Nephron (organoid): ENCODE measurements around the gene CORO1C.

ENCODE experiments used
- H3K27ac Mint-ChIP-seq, 3 experiments: 2 replicates each; pipeline ENCODE4 v1.8.0; 2020; ENCODE audit warnings: mixed read lengths in 3 of 3, mild to moderate bottlenecking in 2 of 3, moderate library complexity in 1 of 3
- H3K27me3 Mint-ChIP-seq: 2 replicates; pipeline ENCODE4 v1.8.0; 2021; ENCODE audit warnings: low read depth, mild to moderate bottlenecking, moderate library complexity, mixed read lengths
- H3K36me3 Mint-ChIP-seq: 2 replicates; pipeline ENCODE4 v1.8.0; 2020; ENCODE audit warnings: low read depth, mixed read lengths
- H3K4me1 Mint-ChIP-seq: 2 replicates; pipeline ENCODE4 v1.8.0; 2020; ENCODE audit warnings: mixed read lengths
- H3K4me3 Mint-ChIP-seq, 3 experiments: 2 replicates each; pipeline ENCODE4 v1.8.0; 2020; ENCODE audit warnings: mild to moderate bottlenecking in 3 of 3, mixed read lengths in 3 of 3, moderate library complexity in 2 of 3
- H3K9me3 Mint-ChIP-seq: 2 replicates; pipeline ENCODE4 v1.8.0; 2020; ENCODE audit warnings: mixed read lengths
- TF ChIP-seq, protein P1 (sequence below), 3 experiments: fragments of 200-600 bp; sonication (generic); IDR thresholded peaks; one replicate each; pipeline ENCODE4 v1.5.0; 2021; ENCODE audit warnings: antibody characterized with exemption in 3 of 3; ENCODE audit not compliant: unreplicated experiment in 3 of 3

Gene CORO1C

DNA sequence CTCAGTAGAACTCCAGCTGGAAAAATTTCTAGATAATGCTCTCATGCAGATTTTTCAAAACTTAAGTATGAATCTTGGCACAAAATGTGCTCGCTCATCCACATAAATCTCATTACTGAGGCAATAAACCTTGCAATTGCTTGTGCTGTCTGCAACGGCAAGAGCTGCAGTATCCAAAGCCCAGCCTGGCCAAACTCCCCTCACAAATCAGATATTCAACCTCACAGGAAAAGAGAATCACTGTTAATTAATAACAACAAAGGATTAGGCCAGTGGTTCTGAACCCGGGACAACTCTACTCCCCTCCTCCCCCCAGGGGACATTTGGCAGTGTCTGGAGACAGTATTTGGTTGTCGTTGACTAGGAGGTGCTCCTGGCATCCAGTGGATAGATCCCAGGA is 19.2 kb upstream of the CORO1C start:
- H3K4me1 Mint-ChIP-seq = peaks cover 29% of the 10 kb centered on the region
- no peaks in the 10 kb centered on the region for H3K9me3 Mint-ChIP-seq
- TF ChIP-seq, protein P1, sequence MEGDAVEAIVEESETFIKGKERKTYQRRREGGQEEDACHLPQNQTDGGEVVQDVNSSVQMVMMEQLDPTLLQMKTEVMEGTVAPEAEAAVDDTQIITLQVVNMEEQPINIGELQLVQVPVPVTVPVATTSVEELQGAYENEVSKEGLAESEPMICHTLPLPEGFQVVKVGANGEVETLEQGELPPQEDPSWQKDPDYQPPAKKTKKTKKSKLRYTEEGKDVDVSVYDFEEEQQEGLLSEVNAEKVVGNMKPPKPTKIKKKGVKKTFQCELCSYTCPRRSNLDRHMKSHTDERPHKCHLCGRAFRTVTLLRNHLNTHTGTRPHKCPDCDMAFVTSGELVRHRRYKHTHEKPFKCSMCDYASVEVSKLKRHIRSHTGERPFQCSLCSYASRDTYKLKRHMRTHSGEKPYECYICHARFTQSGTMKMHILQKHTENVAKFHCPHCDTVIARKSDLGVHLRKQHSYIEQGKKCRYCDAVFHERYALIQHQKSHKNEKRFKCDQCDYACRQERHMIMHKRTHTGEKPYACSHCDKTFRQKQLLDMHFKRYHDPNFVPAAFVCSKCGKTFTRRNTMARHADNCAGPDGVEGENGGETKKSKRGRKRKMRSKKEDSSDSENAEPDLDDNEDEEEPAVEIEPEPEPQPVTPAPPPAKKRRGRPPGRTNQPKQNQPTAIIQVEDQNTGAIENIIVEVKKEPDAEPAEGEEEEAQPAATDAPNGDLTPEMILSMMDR (IDR thresholded peaks at IDR 0.05; ENCODE audit: unreplicated experiment in 3 of 3) = no peak
- H3K36me3 Mint-ChIP-seq = no peaks in the 10 kb centered on the region
- peak overlapping the region; percentile 87 to 95 (median 92) for H3K27ac Mint-ChIP-seq
- H3K27me3 Mint-ChIP-seq = no peaks in the 10 kb centered on the region
- H3K4me3 Mint-ChIP-seq = peak overlapping the region in 1 of 3 experiments; percentile 36

DNA sequence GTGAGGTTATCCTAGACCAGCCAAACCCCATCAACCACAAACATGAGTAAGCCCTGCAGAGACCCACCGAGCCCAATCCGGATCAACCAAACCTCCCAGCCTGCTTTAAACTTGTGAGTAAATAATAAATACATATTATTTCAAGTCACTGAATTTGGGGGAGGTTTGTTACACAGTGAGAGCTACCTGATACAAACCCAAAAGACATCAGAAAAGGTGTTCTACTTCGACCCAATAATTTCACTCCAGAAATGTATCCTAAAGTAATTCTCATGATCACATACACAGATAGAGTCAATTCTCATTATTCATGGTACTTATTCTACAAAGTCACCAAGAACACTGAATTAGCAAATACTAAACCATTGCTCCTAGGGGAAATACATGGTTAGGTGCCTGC is 16.2 kb upstream of the CORO1C start:
- TF ChIP-seq, protein P1 (IDR thresholded peaks at IDR 0.05; ENCODE audit: unreplicated experiment in 3 of 3) = no peak
- no peak overlapping the region for H3K27ac Mint-ChIP-seq
- no peaks in the 10 kb centered on the region for H3K27me3 Mint-ChIP-seq
- H3K9me3 Mint-ChIP-seq = peaks cover 4% of the 10 kb centered on the region
- H3K4me3 Mint-ChIP-seq = no peak overlapping the region
- no peaks in the 10 kb centered on the region for H3K36me3 Mint-ChIP-seq
- H3K4me1 Mint-ChIP-seq = peaks cover 26% of the 10 kb centered on the region

DNA sequence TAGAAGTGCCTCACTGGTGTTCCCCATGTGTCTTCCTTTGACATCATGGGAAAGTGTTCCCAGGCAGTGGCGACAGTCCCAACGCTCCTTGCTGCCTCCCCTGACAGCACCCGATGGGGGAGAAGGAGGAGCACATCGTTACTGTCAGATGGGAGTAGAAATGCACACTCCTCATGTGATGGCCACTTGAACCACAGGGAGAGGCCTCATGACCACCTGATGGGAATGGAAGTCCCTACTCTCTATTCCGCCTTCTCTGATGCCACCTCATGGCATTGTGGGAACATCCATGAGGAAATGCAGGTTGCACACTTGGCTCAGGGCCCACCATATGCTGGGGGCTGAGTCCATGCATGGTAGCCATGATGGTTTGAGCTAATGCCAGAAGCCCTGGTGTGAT is 14.3 kb upstream of the CORO1C start:
- no peak overlapping the region for H3K4me3 Mint-ChIP-seq
- H3K27ac Mint-ChIP-seq = no peak overlapping the region
- H3K4me1 Mint-ChIP-seq = peaks cover 9% of the 10 kb centered on the region
- H3K27me3 Mint-ChIP-seq = no peaks in the 10 kb centered on the region
- H3K36me3 Mint-ChIP-seq = no peaks in the 10 kb centered on the region
- TF ChIP-seq, protein P1 (IDR thresholded peaks at IDR 0.05; ENCODE audit: unreplicated experiment in 3 of 3) = no peak
- H3K9me3 Mint-ChIP-seq = peaks cover 7% of the 10 kb centered on the region

DNA sequence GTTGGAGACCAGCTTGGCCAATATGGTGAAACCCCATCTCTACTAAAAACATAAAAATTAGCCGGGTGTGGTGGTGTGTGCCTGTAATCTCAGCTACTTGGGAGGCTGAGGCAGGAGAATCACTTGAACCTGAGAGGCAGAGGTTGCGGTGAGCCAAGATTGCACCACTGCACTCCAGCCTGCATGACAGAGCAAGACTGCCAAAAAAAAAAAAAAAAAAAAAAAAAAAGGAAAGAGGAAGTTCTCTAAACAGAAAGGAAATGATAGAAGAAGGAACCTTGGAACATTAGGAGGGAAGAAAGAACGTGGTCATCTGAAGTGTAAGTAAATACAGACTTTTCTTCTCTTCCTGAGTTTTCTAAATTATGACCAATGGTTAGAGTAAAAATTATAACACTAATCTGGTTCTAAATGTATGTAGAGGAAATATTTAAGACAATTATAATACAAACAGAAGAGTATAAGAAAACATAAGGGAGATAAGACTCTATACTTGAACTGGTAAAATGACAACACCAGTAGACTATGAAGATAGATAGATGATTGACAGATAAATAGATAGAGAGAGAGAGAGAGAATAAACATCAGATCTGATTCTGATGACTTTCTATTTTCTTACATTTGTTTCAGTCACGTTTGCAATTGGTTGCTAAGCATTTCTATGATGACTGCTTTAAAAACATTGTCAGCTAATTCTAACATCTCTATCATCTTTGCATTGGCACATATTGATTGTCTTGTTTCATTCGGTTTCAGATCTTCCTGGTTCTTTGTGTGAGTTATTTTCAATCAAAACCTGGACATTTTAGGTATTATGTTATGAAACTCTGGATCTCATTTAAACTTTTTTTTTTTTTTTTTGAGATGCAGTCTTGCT is 12.9 kb upstream of the CORO1C start:
- peaks cover 4% of the 10 kb centered on the region for H3K27me3 Mint-ChIP-seq
- no peaks in the 10 kb centered on the region for H3K36me3 Mint-ChIP-seq
- H3K4me3 Mint-ChIP-seq = no peak overlapping the region
- peaks cover 7% of the 10 kb centered on the region for H3K9me3 Mint-ChIP-seq
- peaks cover 4% of the 10 kb centered on the region for H3K4me1 Mint-ChIP-seq
- TF ChIP-seq, protein P1 (IDR thresholded peaks at IDR 0.05; ENCODE audit: unreplicated experiment in 3 of 3) = no peak
- H3K27ac Mint-ChIP-seq = no peak overlapping the region

DNA sequence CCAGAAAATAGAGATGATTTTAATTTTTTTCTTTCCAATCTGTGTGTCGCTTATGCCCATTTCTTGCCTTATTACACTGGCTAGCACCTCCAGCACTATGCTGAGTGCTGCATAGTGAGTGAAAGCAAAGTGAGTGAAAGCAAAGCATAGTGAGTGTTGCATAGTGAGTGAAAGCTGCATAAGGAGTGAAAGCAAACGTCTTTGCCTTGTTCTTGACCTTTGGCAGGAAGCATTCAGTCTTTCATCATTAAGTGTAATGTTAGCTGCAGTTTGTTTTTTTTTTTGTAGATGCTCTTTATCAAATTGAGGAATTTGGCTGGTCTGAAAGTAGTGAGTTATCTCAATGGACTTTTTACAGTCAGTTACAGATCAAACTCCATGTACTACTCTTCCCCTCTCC is 6.9 kb upstream of the CORO1C start:
- Mint-ChIP-seq H3K27ac (no peak overlapping the region), H3K9me3 (peaks cover 9% of the 10 kb centered on the region), H3K4me3 (no peak overlapping the region), H3K4me1 (peaks cover 6% of the 10 kb centered on the region), H3K36me3 (no peaks in the 10 kb centered on the region), H3K27me3 (peaks cover 4% of the 10 kb centered on the region)
- TF ChIP-seq, protein P1 (IDR thresholded peaks at IDR 0.05; ENCODE audit: unreplicated experiment in 3 of 3) = no peak

DNA sequence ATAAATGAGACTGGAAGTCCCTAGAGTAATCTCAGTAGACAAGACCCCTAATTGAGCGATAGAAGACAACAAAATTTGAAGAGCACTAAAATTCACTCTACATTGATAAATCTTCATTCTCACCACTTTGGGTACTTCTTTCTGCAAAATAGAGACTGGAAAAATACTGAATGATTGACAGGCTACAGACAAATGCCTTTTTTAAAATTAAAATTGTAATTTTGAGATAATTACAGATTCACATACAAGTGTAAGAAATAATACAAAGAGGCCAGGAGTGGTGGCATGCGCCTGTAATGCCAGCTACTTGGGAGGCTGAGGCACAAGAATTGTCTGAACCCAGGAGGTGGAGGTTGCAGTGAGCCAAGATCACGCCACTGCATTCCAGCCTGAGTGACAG is 4.5 kb upstream of the CORO1C start:
- peaks cover 5% of the 10 kb centered on the region for H3K9me3 Mint-ChIP-seq
- H3K4me3 Mint-ChIP-seq = no peak overlapping the region
- H3K27ac Mint-ChIP-seq = no peak overlapping the region
- H3K27me3 Mint-ChIP-seq = peaks cover 4% of the 10 kb centered on the region
- TF ChIP-seq, protein P1 (IDR thresholded peaks at IDR 0.05; ENCODE audit: unreplicated experiment in 3 of 3) = no peak
- peaks cover 10% of the 10 kb centered on the region for H3K4me1 Mint-ChIP-seq
- no peaks in the 10 kb centered on the region for H3K36me3 Mint-ChIP-seq
